ENCODE data around the gene HECA. TPM values are rescaled to one million over a fixed set of nuclear protein-coding genes. Genes with fewer than 3 reads are reported as not detected.
"Not testable (repeated sequence)": the region's sequence is repeated elsewhere in the genome, so short reads cannot be mapped to it uniquely, and the experiment has no call there.

The HECA gene
- total and polyA plus RNA-seq, 10 of the 15 experiments (the other 5 are each of a cell fraction or from before 2014, with no cell fraction given): 0.52 to 7.2 (median 2.7) TPM

- SMC1A ChIA-PET (ENCODE audit: uncharacterized antibody, unreplicated experiment): interaction anchor here (0.7 to 2.5 kb wide), 18 partner anchors 9 to 320 kb away, joined by 3 to 10 read pairs (median 4); no protein-coding TSS in a partner anchor
- POLR2A ChIA-PET: interaction anchor here (0.7 to 1.7 kb wide), 4 partner anchors 8 to 258 kb away, joined by 3 to 5 read pairs (median 4); no protein-coding TSS in a partner anchor
- Histone ChIP-seq H3K27me3 (replicated peaks in 1 of 2; ENCODE audit: control insufficient read depth in 2 of 2, insufficient read depth in 2 of 2, low read length in 1 of 2) (no peaks in the 10 kb centered on the region), H3K4me2 (ENCODE audit: control insufficient read depth, insufficient read depth) (no peak overlapping the region), H2AFZ (ENCODE audit: control insufficient read depth, low read depth, low read length) (no peak overlapping the region), H3K36me3 (ENCODE audit: control insufficient read depth in 2 of 2, insufficient read depth in 2 of 2, low read length in 1 of 2) (no peaks in the 10 kb centered on the region), H4K20me1 (ENCODE audit: control insufficient read depth, insufficient read depth) (no peaks in the 10 kb centered on the region), H3K9me3 (replicated peaks; ENCODE audit: control insufficient read depth, insufficient read depth, low read length) (no peaks in the 10 kb centered on the region), H3K4me3 (no peak overlapping the region), H3K9ac (ENCODE audit: control insufficient read depth, insufficient read depth, low read length) (no peak overlapping the region), H3K4me1 (ENCODE audit: control insufficient read depth, insufficient read depth, low read length) (no peaks in the 10 kb centered on the region; the same call in 1 of the 2 replicates), H3K79me2 (ENCODE audit: control insufficient read depth, insufficient read depth, low read length) (no peaks in the 10 kb centered on the region), H3K27ac (ENCODE audit: control insufficient read depth, insufficient read depth) (no peak overlapping the region)
- DNase-seq (ENCODE audit: low read depth, low spot score) (no peak), FAIRE-seq (no peak), ATAC-seq (no peak)
- CTCF ChIA-PET: interaction anchor here (0.6 to 1.5 kb wide), 6 partner anchors 9 to 232 kb away, joined by 3 to 7 read pairs (median 4); no protein-coding TSS in a partner anchor
- WGBS (ENCODE audit: insufficient coverage, insufficient replicate concordance, low lambda C conversion rate, missing lambda C conversion rate): 100% methylated on average over 2 of the region's 2 CpGs
- TF ChIP-seq JUND (IDR thresholded peaks at IDR 0.05; ENCODE audit: low read depth, low read length) (no peak), MEF2B (IDR thresholded peaks at IDR 0.05; ENCODE audit: partially characterized antibody, poor library complexity, severe bottlenecking) (no peak), LARP7 (IDR thresholded peaks at IDR 0.05) (no peak)
- RAD21 ChIA-PET (ENCODE audit: unreplicated experiment): interaction anchor here (0.7 to 1.8 kb wide), 10 partner anchors 9 to 319 kb away, joined by 3 to 7 read pairs (median 4); no protein-coding TSS in a partner anchor
- in situ Hi-C loops (cut with MboI) (no loop called here), intact Hi-C loops (cut with micrococcal nuclease; ENCODE audit: unreplicated experiment) (loop anchor here (2.0 kb wide), 1 partner anchor 23 kb away; no protein-coding TSS in a partner anchor)
- BruUV-seq (replicated peaks): TSS peak; percentile 63
These were observed 2.8 kb downstream of the HECA start for GRCh38 chr6:139137706-139138105.

- BruUV-seq (replicated peaks); FAIRE-seq; H4K20me1 ChIP-seq (ENCODE audit: control insufficient read depth, insufficient read depth); intact Hi-C loops (cut with micrococcal nuclease; ENCODE audit: unreplicated experiment); H3K4me1 ChIP-seq (ENCODE audit: control insufficient read depth, insufficient read depth, low read length); in situ Hi-C loops (cut with MboI); H3K36me3 ChIP-seq (ENCODE audit: control insufficient read depth in 2 of 2, insufficient read depth in 2 of 2, low read length in 1 of 2); ATAC-seq; H3K4me2 ChIP-seq (ENCODE audit: control insufficient read depth, insufficient read depth); RAD21 ChIA-PET (ENCODE audit: unreplicated experiment); H3K27me3 ChIP-seq (replicated peaks in 1 of 2; ENCODE audit: control insufficient read depth in 2 of 2, insufficient read depth in 2 of 2, low read length in 1 of 2); H3K9me3 ChIP-seq (replicated peaks; ENCODE audit: control insufficient read depth, insufficient read depth, low read length); H3K4me3 ChIP-seq; H3K27ac ChIP-seq (ENCODE audit: control insufficient read depth, insufficient read depth); H2AFZ ChIP-seq (ENCODE audit: control insufficient read depth, low read depth, low read length); H3K9ac ChIP-seq (ENCODE audit: control insufficient read depth, insufficient read depth, low read length); POLR2A ChIA-PET; CTCF ChIA-PET; H3K79me2 ChIP-seq (ENCODE audit: control insufficient read depth, insufficient read depth, low read length); DNase-seq (ENCODE audit: low read depth, low spot score): not testable (repeated sequence)
- SMC1A ChIA-PET (ENCODE audit: uncharacterized antibody, unreplicated experiment): interaction anchor here (0.6 to 1.7 kb wide), 2 partner anchors 12 to 907 kb away, joined by 3 to 5 read pairs; no protein-coding TSS in a partner anchor
- 96% methylated on average over 12 of the region's 12 CpGs for WGBS (ENCODE audit: insufficient coverage, insufficient replicate concordance, low lambda C conversion rate, missing lambda C conversion rate)
These were observed 6.0 kb downstream of the HECA start for GRCh38 chr6:139140854-139141253.
